Prostate gland (tissue), 2 donors: ENCODE data around the gene MRPS10.

Experiments
- POLR2A ChIP-seq: fragments of 450-650 bp; IDR thresholded peaks from one replicate; pipeline ENCODE4 v1.6.1; 2016; ENCODE audit warnings: antibody characterized with exemption, mild to moderate bottlenecking
- TF ChIP-seq, protein P1 (sequence below), 4 experiments: fragments of 200-600 bp in 2 of 4; fragments of 450-650 bp in 2 of 4; sonication (generic) in 2 of 4; IDR thresholded peaks; 1 replicate in 3 of 4; 2 replicates in 1 of 4; pipeline ENCODE4 v1.5.1; 2016 to 2019; ENCODE audit warnings: antibody characterized with exemption in 4 of 4, mild to moderate bottlenecking in 2 of 4, moderate library complexity in 2 of 4

DNA sequence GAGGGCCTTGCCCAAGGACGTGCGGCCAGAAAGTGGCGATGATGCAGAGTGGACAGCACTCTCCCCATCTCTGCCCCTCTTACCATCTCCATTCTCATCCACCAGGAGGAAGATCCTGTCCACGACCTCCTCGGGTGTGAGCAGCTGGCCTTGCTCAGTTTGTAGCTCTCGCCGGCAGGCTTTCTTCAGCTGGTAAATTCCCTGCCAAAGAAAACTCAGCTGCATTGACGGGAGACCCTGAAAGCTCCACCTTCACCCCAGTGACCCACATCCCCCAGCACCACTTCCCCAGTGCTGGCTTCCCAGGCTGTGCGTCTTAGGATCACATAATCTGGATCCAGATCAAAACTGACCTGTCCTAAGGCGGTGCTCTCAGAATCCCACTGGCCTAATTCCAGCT lies 32.1 kb downstream of the MRPS10 start:
- TF ChIP-seq, protein P1, sequence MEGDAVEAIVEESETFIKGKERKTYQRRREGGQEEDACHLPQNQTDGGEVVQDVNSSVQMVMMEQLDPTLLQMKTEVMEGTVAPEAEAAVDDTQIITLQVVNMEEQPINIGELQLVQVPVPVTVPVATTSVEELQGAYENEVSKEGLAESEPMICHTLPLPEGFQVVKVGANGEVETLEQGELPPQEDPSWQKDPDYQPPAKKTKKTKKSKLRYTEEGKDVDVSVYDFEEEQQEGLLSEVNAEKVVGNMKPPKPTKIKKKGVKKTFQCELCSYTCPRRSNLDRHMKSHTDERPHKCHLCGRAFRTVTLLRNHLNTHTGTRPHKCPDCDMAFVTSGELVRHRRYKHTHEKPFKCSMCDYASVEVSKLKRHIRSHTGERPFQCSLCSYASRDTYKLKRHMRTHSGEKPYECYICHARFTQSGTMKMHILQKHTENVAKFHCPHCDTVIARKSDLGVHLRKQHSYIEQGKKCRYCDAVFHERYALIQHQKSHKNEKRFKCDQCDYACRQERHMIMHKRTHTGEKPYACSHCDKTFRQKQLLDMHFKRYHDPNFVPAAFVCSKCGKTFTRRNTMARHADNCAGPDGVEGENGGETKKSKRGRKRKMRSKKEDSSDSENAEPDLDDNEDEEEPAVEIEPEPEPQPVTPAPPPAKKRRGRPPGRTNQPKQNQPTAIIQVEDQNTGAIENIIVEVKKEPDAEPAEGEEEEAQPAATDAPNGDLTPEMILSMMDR (IDR thresholded peaks at IDR 0.05), result no peak
- TF ChIP-seq POLR2A, result no peak
